CD14-positive monocyte (primary cell): ENCODE results near the gene CHRNB1. TPM values are rescaled to one million over a fixed set of nuclear protein-coding genes. Genes with fewer than 3 reads are reported as not detected.
A peak's percentile ranks its signal among the peaks of the same experiment; 100 is the strongest.

ENCODE experiments used
- DNase-seq, 3 donors: peaks; one replicate each; pipeline ENCODE4 v3.0.0-alpha.2; 2011 to 2022
- H2AFZ ChIP-seq: 2 replicates; pipeline ENCODE4 v1.6.0; 2012; ENCODE audit warnings: mild to moderate bottlenecking, low read depth, low read length, inconsistent platforms; ENCODE audit not compliant: insufficient read depth, poor library complexity, severe bottlenecking
- H3K27ac ChIP-seq, 2 donors: 1 replicate in 1 of 2; 2 replicates in 1 of 2; pipeline ENCODE4 v1.5.1; 2012 to 2013; ENCODE audit warnings: low read length in 2 of 2, control low read depth in 1 of 2, inconsistent platforms in 1 of 2, low read depth in 1 of 2, mild to moderate bottlenecking in 1 of 2
- H3K27me3 ChIP-seq, 2 donors: one replicate each; pipeline versions ENCODE4 v1.6.0 to v1.6.1; 2011 to 2013; ENCODE audit warnings: low read length in 2 of 2; ENCODE audit not compliant: control insufficient read depth in 2 of 2, insufficient read depth in 2 of 2
- H3K36me3 ChIP-seq, 2 donors: replicated peaks in 1 of 2; 1 replicate in 1 of 2; 2 replicates in 1 of 2; pipeline versions ENCODE4 v1.5.1 to v1.6.1; 2012 to 2013; ENCODE audit warnings: low read length in 2 of 2, control low read depth in 1 of 2, inconsistent platforms in 1 of 2, mild to moderate bottlenecking in 1 of 2; ENCODE audit not compliant: insufficient read depth in 2 of 2, control insufficient read depth in 1 of 2
- H3K4me1 ChIP-seq, 2 donors: 1 replicate in 1 of 2; 2 replicates in 1 of 2; pipeline versions ENCODE4 v1.5.1 to v1.6.1; 2012 to 2013; ENCODE audit warnings: low read length in 2 of 2, control low read depth in 1 of 2, inconsistent platforms in 1 of 2, mild to moderate bottlenecking in 1 of 2, moderate library complexity in 1 of 2; ENCODE audit not compliant: insufficient read depth in 2 of 2, control insufficient read depth in 1 of 2
- H3K4me2 ChIP-seq: replicated peaks from 2 replicates; pipeline ENCODE3; 2012; ENCODE audit warnings: low read length, moderate library complexity, mild to moderate bottlenecking; ENCODE audit not compliant: poor library complexity, severe bottlenecking; ENCODE audit errors: extremely low read depth
- H3K4me3 ChIP-seq, 3 experiments: fragments of 200-600 bp in 1 of 3; sonication (generic) in 1 of 3; replicated peaks in 1 of 3; 1 replicate in 2 of 3; 2 replicates in 1 of 3; pipeline ENCODE4 v1.5.1; 2011 to 2013; ENCODE audit warnings: low read length in 3 of 3, mild to moderate bottlenecking in 3 of 3, control low read depth in 2 of 3, low read depth in 2 of 3, inconsistent platforms in 1 of 3, moderate library complexity in 1 of 3
- H3K79me2 ChIP-seq: 2 replicates; pipeline ENCODE4 v1.6.0; 2012; ENCODE audit warnings: mild to moderate bottlenecking, control low read depth, inconsistent platforms, low read length, moderate library complexity; ENCODE audit not compliant: insufficient read depth
- H3K9ac ChIP-seq: 2 replicates; pipeline ENCODE4 v1.6.0; 2017; ENCODE audit warnings: low read length, mild to moderate bottlenecking; ENCODE audit not compliant: insufficient read depth, poor library complexity, severe bottlenecking
- H3K9me3 ChIP-seq, 2 donors: replicated peaks in 1 of 2; 1 replicate in 1 of 2; 2 replicates in 1 of 2; pipeline versions ENCODE4 v1.5.1 to v1.6.1; 2012 to 2013; ENCODE audit warnings: low read length in 2 of 2, control low read depth in 1 of 2; ENCODE audit not compliant: control insufficient read depth in 1 of 2, insufficient read depth in 1 of 2
- H4K20me1 ChIP-seq: 2 replicates; pipeline ENCODE4 v1.6.0; 2012; ENCODE audit warnings: mild to moderate bottlenecking, low read length, control low read depth, moderate library complexity; ENCODE audit not compliant: insufficient read depth
- H3K27ac Mint-ChIP-seq, 7 donors: one replicate each; pipeline ENCODE4 v1.8.0; 2020; ENCODE audit warnings: mild to moderate bottlenecking in 7 of 7, mixed read lengths in 7 of 7, moderate library complexity in 6 of 7, inconsistent platforms in 2 of 7
- H3K27me3 Mint-ChIP-seq, 3 donors: one replicate each; pipeline ENCODE4 v1.8.0; 2021 to 2022; ENCODE audit warnings: low read depth in 3 of 3, mild to moderate bottlenecking in 3 of 3, mixed read lengths in 3 of 3, moderate library complexity in 3 of 3, inconsistent platforms in 1 of 3
- H3K36me3 Mint-ChIP-seq, 2 donors: one replicate each; pipeline ENCODE4 v1.8.0; 2020; ENCODE audit warnings: mixed read lengths in 2 of 2, inconsistent platforms in 1 of 2, mild to moderate bottlenecking in 1 of 2
- H3K4me1 Mint-ChIP-seq: one replicate; pipeline ENCODE4 v1.8.0; 2020; ENCODE audit warnings: mild to moderate bottlenecking, mixed read lengths
- H3K4me3 Mint-ChIP-seq, 2 donors: one replicate each; pipeline ENCODE4 v1.8.0; 2020; ENCODE audit warnings: mild to moderate bottlenecking in 2 of 2, mixed read lengths in 2 of 2, moderate library complexity in 1 of 2
- H3K9me3 Mint-ChIP-seq, 7 donors: one replicate each; pipeline ENCODE4 v1.8.0; 2020 to 2022; ENCODE audit warnings: mixed read lengths in 7 of 7, mild to moderate bottlenecking in 6 of 7, moderate library complexity in 6 of 7, inconsistent platforms in 2 of 7
- CTCF ChIP-seq: fragments of 200-600 bp; IDR thresholded peaks from one replicate; pipeline ENCODE4 v1.8.0; 2022; ENCODE audit warnings: antibody characterized with exemption, mild to moderate bottlenecking
- WGBS: methylation state at CpG from one replicate; pipeline ENCODE4 v1.1.5; 2013; ENCODE audit warnings: missing lambda C conversion rate; ENCODE audit not compliant: insufficient coverage; 5-methylcytosine and 5-hydroxymethylcytosine counted together
- intact Hi-C, 2 donors: fragments of 100-400 bp; cut with micrococcal nuclease; formaldehyde crosslinking; loops; one replicate each; pipeline versions ENCODE4 v1.15.0 to v1.15.1; 2023
- polyA plus RNA-seq, 3 donors: library from polyadenylated mRNA; depleted of rRNA in 1 of 3; unstranded in 2 of 3; stranded (reverse) in 1 of 3; fragments of 300-500 nt in 2 of 3; fragments of >200 nt in 1 of 3; fragmentation: Illumina TruSeq in 2 of 3; gene quantifications; 1 replicate in 2 of 3; 2 replicates in 1 of 3; pipeline ENCODE4 v1.2.3, GENCODE V29; 2012 to 2021

The CHRNB1 gene
- polyA plus RNA-seq, 3 donors: 9.3 to 15.7 (median 14.7) TPM

- Histone ChIP-seq H3K4me3 (peak overlapping the region; percentile 57 to 86 (median 59)), H2AFZ (peak overlapping the region; percentile 90), H4K20me1 (no peaks in the 10 kb centered on the region), H3K4me1 (peaks cover 13 to 24% of the 10 kb centered on the region in 2 donors), H3K27ac (no peak overlapping the region), H3K79me2 (peaks cover 3% of the 10 kb centered on the region), H3K27me3 (peaks cover 4 to 37% of the 10 kb centered on the region in 2 donors), H3K4me2 (peak overlapping the region; percentile 92), H3K36me3 (no peaks in the 10 kb centered on the region), H3K9me3 (no peaks in the 10 kb centered on the region), H3K9ac (peak overlapping the region; percentile 62)
- 27% methylated on average over 28 of the region's 38 CpGs for WGBS
- no peak overlapping the region for H3K27ac Mint-ChIP-seq
- peaks cover 5% of the 10 kb centered on the region in 2 donors for H3K36me3 Mint-ChIP-seq
- DNase-seq: no peak
- peaks cover 36 to 49% (median 44%) of the 10 kb centered on the region in 3 donors for H3K27me3 Mint-ChIP-seq
- no peak for TF ChIP-seq CTCF
- H3K4me1 Mint-ChIP-seq: peaks cover 21% of the 10 kb centered on the region
- peak overlapping the region; percentile 78 to 89 for H3K4me3 Mint-ChIP-seq
- H3K9me3 Mint-ChIP-seq: peaks cover 0 to 8% (median 3%) of the 10 kb centered on the region in 7 donors
- intact Hi-C loops: loop anchor here in 1 of 2 donors (10.0 kb wide), 1 partner anchor 191 kb away; the partner anchor contains the start of genes ACADVL and DLG4
These were observed 39.3 kb upstream of the CHRNB1 start for GRCh38 chr17:7405350-7406234.

GRCh38 chr17:7406235-7406825 is 38.5 kb upstream of the CHRNB1 start:
- 100% methylated on average over 2 of the region's 12 CpGs for WGBS
- intact Hi-C loops: loop anchor here in 1 of 2 donors (10.0 kb wide), 1 partner anchor 192 kb away; the partner anchor contains the start of genes ACADVL and DLG4
- Mint-ChIP-seq H3K9me3 (peaks cover 0 to 8% (median 3%) of the 10 kb centered on the region in 7 donors), H3K27me3 (peaks cover 36 to 49% (median 44%) of the 10 kb centered on the region in 3 donors), H3K27ac (no peak overlapping the region), H3K4me1 (peaks cover 21% of the 10 kb centered on the region), H3K36me3 (peaks cover 5% of the 10 kb centered on the region in 2 donors), H3K4me3 (peak overlapping the region; percentile 20 to 85)
- H3K4me1 ChIP-seq: peaks cover 13 to 24% of the 10 kb centered on the region in 2 donors
- TF ChIP-seq CTCF: no peak
- H3K4me3 ChIP-seq: no peak overlapping the region
- no peak overlapping the region for H3K9ac ChIP-seq
- no peaks in the 10 kb centered on the region for H3K9me3 ChIP-seq
- DNase-seq: no peak
- H2AFZ ChIP-seq: no peak overlapping the region
- H3K27ac ChIP-seq: no peak overlapping the region
- peaks cover 3% of the 10 kb centered on the region for H3K79me2 ChIP-seq
- no peak overlapping the region for H3K4me2 ChIP-seq
- H3K27me3 ChIP-seq: peaks cover 4 to 37% of the 10 kb centered on the region in 2 donors
- no peaks in the 10 kb centered on the region for H3K36me3 ChIP-seq
- no peaks in the 10 kb centered on the region for H4K20me1 ChIP-seq
